Thyroid gland (tissue), 4 donors: ENCODE measurements around the gene IFNA6. TPM values are rescaled to one million over a fixed set of nuclear protein-coding genes. Genes with fewer than 3 reads are reported as not detected.
A peak's percentile ranks its signal among the peaks of the same experiment; 100 is the strongest.

ENCODE experiments used
- DNase-seq, 2 donors: peaks; one replicate each; pipeline ENCODE4 v3.0.0-alpha.2; 2019
- H3K27ac ChIP-seq, 3 donors: fragments of 200-600 bp; sonication (generic); 1 replicate in 2 of 3; 2 replicates in 1 of 3; pipeline ENCODE4 v1.5.1; 2016 to 2019; ENCODE audit warnings: mild to moderate bottlenecking in 1 of 3, moderate library complexity in 1 of 3
- H3K27me3 ChIP-seq: fragments of 200-600 bp; sonication (generic); one replicate; pipeline ENCODE4 v1.5.1; 2019
- H3K36me3 ChIP-seq, 2 donors: fragments of 200-600 bp; sonication (generic); one replicate each; pipeline ENCODE4 v1.5.1; 2016 to 2019
- H3K4me1 ChIP-seq, 2 donors: fragments of 200-600 bp; sonication (generic); one replicate each; pipeline ENCODE4 v1.5.1; 2017 to 2019
- H3K4me3 ChIP-seq, 3 donors: fragments of 200-600 bp; sonication (generic); replicated peaks in 1 of 3; 1 replicate in 2 of 3; 2 replicates in 1 of 3; pipeline ENCODE4 v1.5.1; 2016; ENCODE audit warnings: mild to moderate bottlenecking in 1 of 3
- H3K9me3 ChIP-seq: fragments of 200-600 bp; sonication (generic); one replicate; pipeline ENCODE4 v1.5.1; 2017
- POLR2A ChIP-seq, 2 donors: fragments of 450-650 bp; IDR thresholded peaks; one replicate each; pipeline ENCODE4 v1.6.1; 2017; ENCODE audit warnings: antibody characterized with exemption in 2 of 2, mild to moderate bottlenecking in 2 of 2, moderate library complexity in 1 of 2
- WGBS, 2 donors: methylation state at CpG; one replicate each; pipeline ENCODE4 v1.1.5; 2017; 5-methylcytosine and 5-hydroxymethylcytosine counted together
- intact Hi-C: fragments of 100-400 bp; cut with DNase I; formaldehyde crosslinking; loops from one replicate; pipeline ENCODE4 v1.15.1; 2023
- total RNA-seq, 4 donors: library from RNA; depleted of rRNA; stranded (reverse); fragments of >200 nt; gene quantifications; one replicate each; pipeline ENCODE4 v1.2.3, GENCODE V29; 2016
- TF ChIP-seq, protein P1 (sequence below), 6 experiments: fragments of 200-600 bp in 3 of 6; fragments of 450-650 bp in 3 of 6; sonication (generic) in 3 of 6; IDR thresholded peaks; one replicate each; pipeline ENCODE4 v1.5.1; 2016 to 2019; ENCODE audit warnings: antibody characterized with exemption in 6 of 6, mild to moderate bottlenecking in 2 of 6, inconsistent platforms in 1 of 6, moderate library complexity in 1 of 6

IFNA6 gene
- total RNA-seq, 4 donors from 2014 or later, result not detected

DNA sequence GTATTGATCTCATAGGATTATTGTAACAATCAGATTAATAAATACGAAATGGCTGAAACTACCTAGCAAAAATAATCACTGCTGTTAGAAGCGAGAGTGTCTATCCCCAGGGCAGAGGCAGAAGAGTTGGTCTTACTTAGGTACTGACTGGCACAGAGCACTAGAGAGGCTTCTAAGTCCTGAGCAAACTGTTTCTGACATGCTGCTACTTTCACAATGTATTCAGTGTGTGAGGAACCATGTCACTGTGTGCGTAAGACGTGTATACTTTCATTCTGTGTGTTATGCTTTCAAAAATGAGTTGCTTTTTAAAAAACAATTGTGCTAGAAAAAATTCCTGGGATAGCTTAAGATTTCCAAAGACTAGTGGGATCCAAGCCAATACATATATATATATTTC, 10.0 kb downstream of the IFNA6 start:
- H3K4me1 ChIP-seq, result peaks cover 0 to 3% of the 10 kb centered on the region in 2 donors
- no peaks in the 10 kb centered on the region for H3K27me3 ChIP-seq
- intact Hi-C loops, result no loop called here
- no peak overlapping the region for H3K27ac ChIP-seq
- H3K9me3 ChIP-seq, result no peaks in the 10 kb centered on the region
- TF ChIP-seq, protein P1, sequence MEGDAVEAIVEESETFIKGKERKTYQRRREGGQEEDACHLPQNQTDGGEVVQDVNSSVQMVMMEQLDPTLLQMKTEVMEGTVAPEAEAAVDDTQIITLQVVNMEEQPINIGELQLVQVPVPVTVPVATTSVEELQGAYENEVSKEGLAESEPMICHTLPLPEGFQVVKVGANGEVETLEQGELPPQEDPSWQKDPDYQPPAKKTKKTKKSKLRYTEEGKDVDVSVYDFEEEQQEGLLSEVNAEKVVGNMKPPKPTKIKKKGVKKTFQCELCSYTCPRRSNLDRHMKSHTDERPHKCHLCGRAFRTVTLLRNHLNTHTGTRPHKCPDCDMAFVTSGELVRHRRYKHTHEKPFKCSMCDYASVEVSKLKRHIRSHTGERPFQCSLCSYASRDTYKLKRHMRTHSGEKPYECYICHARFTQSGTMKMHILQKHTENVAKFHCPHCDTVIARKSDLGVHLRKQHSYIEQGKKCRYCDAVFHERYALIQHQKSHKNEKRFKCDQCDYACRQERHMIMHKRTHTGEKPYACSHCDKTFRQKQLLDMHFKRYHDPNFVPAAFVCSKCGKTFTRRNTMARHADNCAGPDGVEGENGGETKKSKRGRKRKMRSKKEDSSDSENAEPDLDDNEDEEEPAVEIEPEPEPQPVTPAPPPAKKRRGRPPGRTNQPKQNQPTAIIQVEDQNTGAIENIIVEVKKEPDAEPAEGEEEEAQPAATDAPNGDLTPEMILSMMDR (IDR thresholded peaks at IDR 0.05), result no peak
- TF ChIP-seq POLR2A (IDR thresholded peaks at IDR 0.05), result no peak
- WGBS, 2 donors, result 92 to 94% methylated on average over 4 of the region's 4 CpGs
- no peak for DNase-seq
- no peaks in the 10 kb centered on the region for H3K36me3 ChIP-seq
- H3K4me3 ChIP-seq, result no peak overlapping the region

DNA sequence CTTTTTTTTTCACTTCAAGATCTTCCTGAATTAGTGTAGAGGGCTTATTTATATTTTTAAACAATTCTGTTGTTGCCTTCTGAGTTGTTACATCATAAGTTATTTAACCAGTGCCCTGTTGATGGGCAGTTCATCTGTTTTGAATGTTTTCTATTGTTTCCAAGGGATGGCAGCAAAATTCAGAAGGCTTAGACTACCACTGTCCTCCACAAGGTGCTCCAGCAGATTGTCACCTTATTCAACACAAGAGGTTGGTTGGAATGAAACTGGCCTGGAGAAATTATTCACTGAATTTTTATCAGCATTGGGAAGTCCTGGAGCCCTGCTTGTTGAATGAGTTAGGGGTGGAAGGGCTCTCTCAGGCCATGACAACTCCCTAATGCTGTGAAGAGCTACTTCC, 14.2 kb downstream of the IFNA6 start:
- no peak for DNase-seq
- H3K4me3 ChIP-seq, result no peak overlapping the region
- no peaks in the 10 kb centered on the region for H3K9me3 ChIP-seq
- no peak overlapping the region for H3K27ac ChIP-seq
- H3K27me3 ChIP-seq, result no peaks in the 10 kb centered on the region
- no peaks in the 10 kb centered on the region for H3K36me3 ChIP-seq
- no peak for TF ChIP-seq POLR2A (IDR thresholded peaks at IDR 0.05)
- TF ChIP-seq, protein P1 (IDR thresholded peaks at IDR 0.05), result no peak
- intact Hi-C loops, result no loop called here
- peaks cover 27 to 31% of the 10 kb centered on the region in 2 donors for H3K4me1 ChIP-seq

DNA sequence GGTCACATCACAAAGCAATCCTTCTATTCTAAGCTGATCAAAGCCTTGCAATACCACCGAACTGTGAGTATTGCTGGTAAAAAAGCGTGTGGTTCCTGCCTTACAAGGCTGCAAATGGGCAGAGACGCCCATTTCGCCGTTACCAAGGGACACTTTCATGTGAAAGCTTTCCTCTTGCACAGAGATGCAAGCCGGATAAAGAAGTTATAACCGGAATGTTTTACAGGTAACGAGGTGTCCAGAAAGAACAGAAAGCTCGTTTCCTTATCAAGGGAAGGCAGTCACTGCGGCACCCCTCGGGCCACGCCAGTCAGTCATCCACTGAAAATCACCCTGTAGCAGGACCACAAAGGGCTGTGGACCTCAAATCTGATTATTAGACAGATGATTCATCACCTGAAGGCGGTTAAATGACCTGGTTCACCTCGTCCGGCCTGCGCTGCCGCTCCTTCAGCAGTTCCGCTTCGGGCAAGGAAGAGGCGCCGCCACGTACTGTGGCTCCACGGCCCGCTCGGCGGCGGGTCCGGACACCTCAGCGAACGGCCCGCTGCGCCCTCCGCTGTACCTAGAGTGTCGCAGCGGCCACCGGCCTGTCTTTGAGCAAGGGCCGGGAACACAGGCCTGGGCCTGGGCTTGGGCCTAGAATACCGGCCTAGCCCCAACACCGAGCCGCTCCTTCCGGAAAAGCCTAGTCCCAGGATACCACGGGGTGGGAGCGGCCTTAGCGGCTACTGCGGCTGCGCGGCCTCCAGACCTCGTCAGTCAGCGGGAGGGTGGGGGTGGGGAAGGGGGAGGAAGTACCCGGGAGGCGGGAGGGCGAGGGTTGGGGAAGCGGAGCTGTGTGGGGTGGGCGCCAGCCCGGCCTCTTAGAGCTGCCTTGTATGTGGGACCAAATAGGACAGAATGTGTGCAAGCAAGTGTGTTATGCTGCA, 15.7 kb downstream of the IFNA6 start, which contains the start of gene KLHL9:
Gene KLHL9 (minus strand): TSS at position 704 of the 932 bp plus-strand sequence. CDS start 545 bp downstream, at position 159.
- Histone ChIP-seq H3K36me3 (no peaks in the 10 kb centered on the region), H3K27ac (peak within 1 kb of the TSS; percentile 93 to 98 (median 97)), H3K27me3 (no peaks in the 10 kb centered on the region), H3K4me1 (peaks cover 27 to 43% of the 10 kb centered on the region in 2 donors), H3K9me3 (no peaks in the 10 kb centered on the region), H3K4me3 (peak within 1 kb of the TSS; percentile 54 to 99 (median 60))
- 1% methylated on average over 20 to 28 of the region's 55 CpGs for WGBS, 2 donors
- TF ChIP-seq, protein P1 (IDR thresholded peaks at IDR 0.05), result no peak
- peak in 1 of 2 donors; percentile 71 for TF ChIP-seq POLR2A (IDR thresholded peaks at IDR 0.05)
- peak; percentile 91 to 94 for DNase-seq
- intact Hi-C loops, result no loop called here

DNA sequence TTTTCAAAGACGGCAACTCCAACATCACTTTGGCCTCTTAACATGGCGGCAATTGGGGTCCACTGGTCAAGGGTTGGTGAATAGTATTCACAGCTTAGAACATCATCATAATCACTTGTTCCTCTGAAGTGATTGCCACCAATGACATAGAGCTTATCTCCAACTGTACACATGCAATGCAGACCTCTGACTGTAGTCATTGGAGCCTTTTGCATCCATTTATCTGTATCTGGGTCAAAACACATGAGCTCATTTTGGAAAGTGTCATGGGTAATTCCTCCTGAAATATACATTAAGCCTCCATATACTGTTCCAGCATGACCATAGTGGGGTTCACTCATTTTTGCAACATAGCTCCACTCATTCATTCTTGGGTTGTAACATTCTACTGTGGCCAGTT, 17.5 kb downstream of the IFNA6 start:
- intact Hi-C loops, result no loop called here
- 92 to 97% methylated on average over 2 of the region's 2 CpGs for WGBS, 2 donors

More for the DNA sequence above, 17.5 kb downstream of the IFNA6 start:
- TF ChIP-seq, protein P1 (IDR thresholded peaks at IDR 0.05), result no peak
- no peak for TF ChIP-seq POLR2A (IDR thresholded peaks at IDR 0.05)
- H3K27ac ChIP-seq, result no peak overlapping the region
- H3K36me3 ChIP-seq, result no peaks in the 10 kb centered on the region
- H3K4me1 ChIP-seq, result peaks cover 27 to 44% of the 10 kb centered on the region in 2 donors
- no peak for DNase-seq
- H3K4me3 ChIP-seq, result no peak overlapping the region
- no peaks in the 10 kb centered on the region for H3K27me3 ChIP-seq
- H3K9me3 ChIP-seq, result no peaks in the 10 kb centered on the region
